ENCODE data around the gene COL2A1. TPM values are rescaled to one million over a fixed set of nuclear protein-coding genes. Genes with fewer than 3 reads are reported as not detected.

Gene COL2A1
- total and polyA plus RNA-seq, 4 donors = 321 TPM; not detected in 3

DNA sequence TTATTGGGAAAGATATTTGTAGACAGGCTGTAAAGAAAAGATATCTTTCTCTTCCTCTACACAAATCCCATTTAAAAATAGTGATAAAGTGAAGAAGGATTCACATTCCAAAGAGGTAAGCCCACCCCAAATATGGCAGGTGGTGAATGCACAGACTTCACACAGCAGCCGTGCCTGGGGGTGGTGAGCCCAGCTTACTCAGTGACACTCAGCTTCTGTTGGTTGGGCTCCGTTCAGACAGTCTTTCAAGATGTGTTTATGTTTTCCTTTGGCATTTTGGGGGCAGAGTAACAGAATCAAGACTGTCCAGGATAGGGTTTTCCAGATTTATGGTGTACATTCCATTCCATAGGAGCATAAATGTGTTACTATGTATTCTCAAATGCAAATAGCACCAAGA is 4.1 kb upstream of the COL2A1 start:
- no peak for TF ChIP-seq RAD21 (IDR thresholded peaks at IDR 0.05)
- no peak for TF ChIP-seq GABPA (IDR thresholded peaks at IDR 0.05 in 1 of 2, conservative IDR thresholded peaks at IDR 0.05 in 1 of 2)
- Histone ChIP-seq H3K27ac (ENCODE audit: low read depth in 1 of 2, low read length in 2 of 2) (no peak overlapping the region), H3K36me3 (ENCODE audit: control insufficient read depth in 4 of 4, insufficient read depth in 3 of 4, low read depth in 1 of 4, low read length in 3 of 4) (no peaks in the 10 kb centered on the region), H3K27me3 (ENCODE audit: control insufficient read depth in 4 of 4, insufficient read depth in 4 of 4, low read length in 3 of 4) (peaks cover 3 to 10% (median 5%) of the 10 kb centered on the region in 4 donors), H3K9me3 (ENCODE audit: control insufficient read depth in 4 of 4, low read length in 3 of 4) (no peaks in the 10 kb centered on the region), H3K4me3 (ENCODE audit: low read depth in 1 of 3, low read length in 3 of 3) (no peak overlapping the region), H3K4me1 (ENCODE audit: control insufficient read depth in 4 of 4, insufficient read depth in 4 of 4, low read length in 3 of 4) (peaks cover 5 to 18% (median 11%) of the 10 kb centered on the region in 4 donors), H3K9ac (ENCODE audit: low read depth in 1 of 2, low read length in 2 of 2) (no peak overlapping the region)
- DNase-seq (ENCODE audit: low spot score) = no peak
- 84% methylated on average over 2 of the region's 2 CpGs for WGBS

DNA sequence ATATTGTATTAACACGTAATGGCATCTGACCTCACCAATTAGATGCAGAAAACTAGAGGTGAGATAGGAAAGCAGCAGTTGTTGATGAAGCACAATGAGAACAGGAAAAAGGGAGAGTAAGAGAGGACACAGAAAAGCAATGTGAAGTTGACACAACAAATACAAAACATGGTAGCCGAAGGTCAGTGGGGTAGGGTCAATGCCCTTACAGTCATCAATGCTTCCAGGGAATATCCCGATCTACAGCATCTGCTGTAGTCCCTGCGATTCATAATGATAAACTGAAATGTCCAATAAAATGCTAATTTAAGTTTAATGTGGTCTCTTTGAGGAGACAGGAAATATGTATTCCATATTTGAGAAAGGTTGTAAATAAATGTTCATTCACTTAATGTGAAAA is 2.9 kb upstream of the COL2A1 start:
- Histone ChIP-seq H3K27ac (ENCODE audit: low read depth in 1 of 2, low read length in 2 of 2) (no peak overlapping the region), H3K9me3 (ENCODE audit: control insufficient read depth in 4 of 4, low read length in 3 of 4) (no peaks in the 10 kb centered on the region), H3K27me3 (ENCODE audit: control insufficient read depth in 4 of 4, insufficient read depth in 4 of 4, low read length in 3 of 4) (peaks cover 6 to 13% (median 8%) of the 10 kb centered on the region in 4 donors), H3K4me1 (ENCODE audit: control insufficient read depth in 4 of 4, insufficient read depth in 4 of 4, low read length in 3 of 4) (peaks cover 5 to 29% (median 18%) of the 10 kb centered on the region in 4 donors), H3K4me3 (ENCODE audit: low read depth in 1 of 3, low read length in 3 of 3) (no peak overlapping the region), H3K9ac (ENCODE audit: low read depth in 1 of 2, low read length in 2 of 2) (no peak overlapping the region), H3K36me3 (ENCODE audit: control insufficient read depth in 4 of 4, insufficient read depth in 3 of 4, low read depth in 1 of 4, low read length in 3 of 4) (no peaks in the 10 kb centered on the region)
- no peak for DNase-seq (ENCODE audit: low spot score)
- no peak for TF ChIP-seq NR2F2 (IDR thresholded peaks at IDR 0.05)
- no peak for TF ChIP-seq ZBTB33 (IDR thresholded peaks at IDR 0.05)
- no peak for TF ChIP-seq MAX (IDR thresholded peaks at IDR 0.05)
- no peak for TF ChIP-seq FOXA1 (IDR thresholded peaks at IDR 0.05)
- TF ChIP-seq RXRA (IDR thresholded peaks at IDR 0.05) = peak; percentile 68 to 89
- TF ChIP-seq GABPA (IDR thresholded peaks at IDR 0.05 in 1 of 2, conservative IDR thresholded peaks at IDR 0.05 in 1 of 2) = no peak
- no peak for TF ChIP-seq FOXA2 (IDR thresholded peaks at IDR 0.05)
- TF ChIP-seq, protein P1, sequence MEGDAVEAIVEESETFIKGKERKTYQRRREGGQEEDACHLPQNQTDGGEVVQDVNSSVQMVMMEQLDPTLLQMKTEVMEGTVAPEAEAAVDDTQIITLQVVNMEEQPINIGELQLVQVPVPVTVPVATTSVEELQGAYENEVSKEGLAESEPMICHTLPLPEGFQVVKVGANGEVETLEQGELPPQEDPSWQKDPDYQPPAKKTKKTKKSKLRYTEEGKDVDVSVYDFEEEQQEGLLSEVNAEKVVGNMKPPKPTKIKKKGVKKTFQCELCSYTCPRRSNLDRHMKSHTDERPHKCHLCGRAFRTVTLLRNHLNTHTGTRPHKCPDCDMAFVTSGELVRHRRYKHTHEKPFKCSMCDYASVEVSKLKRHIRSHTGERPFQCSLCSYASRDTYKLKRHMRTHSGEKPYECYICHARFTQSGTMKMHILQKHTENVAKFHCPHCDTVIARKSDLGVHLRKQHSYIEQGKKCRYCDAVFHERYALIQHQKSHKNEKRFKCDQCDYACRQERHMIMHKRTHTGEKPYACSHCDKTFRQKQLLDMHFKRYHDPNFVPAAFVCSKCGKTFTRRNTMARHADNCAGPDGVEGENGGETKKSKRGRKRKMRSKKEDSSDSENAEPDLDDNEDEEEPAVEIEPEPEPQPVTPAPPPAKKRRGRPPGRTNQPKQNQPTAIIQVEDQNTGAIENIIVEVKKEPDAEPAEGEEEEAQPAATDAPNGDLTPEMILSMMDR (IDR thresholded peaks at IDR 0.05; ENCODE audit: low read depth, low read length, missing input control) = no peak
- no peak for TF ChIP-seq HNF4A (conservative IDR thresholded peaks at IDR 0.05)
- 39% methylated on average over 4 of the region's 4 CpGs for WGBS

DNA sequence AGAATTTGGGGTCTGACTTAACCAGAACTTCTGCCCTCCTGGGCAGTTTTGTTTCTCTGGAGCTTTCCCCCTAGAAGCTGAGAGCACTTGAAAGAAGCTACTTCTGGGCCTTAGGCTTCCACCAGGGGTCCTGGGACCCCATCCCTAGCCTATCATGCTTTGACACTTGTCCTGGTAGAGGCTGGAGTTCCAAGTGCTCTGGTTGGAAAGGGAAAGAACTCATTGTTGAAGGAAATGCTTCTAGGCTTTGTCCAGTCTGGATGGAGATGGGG is 1.4 kb upstream of the COL2A1 start:
- no peak for DNase-seq (ENCODE audit: low spot score)
- Histone ChIP-seq H3K9ac (ENCODE audit: low read depth in 1 of 2, low read length in 2 of 2) (no peak overlapping the region), H3K9me3 (ENCODE audit: control insufficient read depth in 4 of 4, low read length in 3 of 4) (no peaks in the 10 kb centered on the region), H3K27me3 (ENCODE audit: control insufficient read depth in 4 of 4, insufficient read depth in 4 of 4, low read length in 3 of 4) (peaks cover 9 to 16% (median 10%) of the 10 kb centered on the region in 4 donors), H3K4me3 (ENCODE audit: low read depth in 1 of 3, low read length in 3 of 3) (no peak overlapping the region), H3K36me3 (ENCODE audit: control insufficient read depth in 4 of 4, insufficient read depth in 3 of 4, low read depth in 1 of 4, low read length in 3 of 4) (no peaks in the 10 kb centered on the region), H3K4me1 (ENCODE audit: control insufficient read depth in 4 of 4, insufficient read depth in 4 of 4, low read length in 3 of 4) (peaks cover 11 to 42% (median 28%) of the 10 kb centered on the region in 4 donors), H3K27ac (ENCODE audit: low read depth in 1 of 2, low read length in 2 of 2) (no peak overlapping the region)
- TF ChIP-seq GABPA (IDR thresholded peaks at IDR 0.05 in 1 of 2, conservative IDR thresholded peaks at IDR 0.05 in 1 of 2) (no peak), SP1 (IDR thresholded peaks at IDR 0.05) (no peak), MAX (IDR thresholded peaks at IDR 0.05) (no peak), TAF1 (conservative IDR thresholded peaks at IDR 0.05) (no peak), NR2F2 (IDR thresholded peaks at IDR 0.05) (no peak), FOXA2 (IDR thresholded peaks at IDR 0.05) (no peak), EGR1 (IDR thresholded peaks at IDR 0.05; ENCODE audit: low read depth in 2 of 2) (no peak), HNF4G (IDR thresholded peaks at IDR 0.05) (no peak), ATF3 (IDR thresholded peaks at IDR 0.05) (no peak), FOXA1 (IDR thresholded peaks at IDR 0.05) (no peak), RAD21 (IDR thresholded peaks at IDR 0.05) (no peak), RXRA (IDR thresholded peaks at IDR 0.05) (no peak), JUND (IDR thresholded peaks at IDR 0.05) (no peak)
- TF ChIP-seq, protein P2, sequence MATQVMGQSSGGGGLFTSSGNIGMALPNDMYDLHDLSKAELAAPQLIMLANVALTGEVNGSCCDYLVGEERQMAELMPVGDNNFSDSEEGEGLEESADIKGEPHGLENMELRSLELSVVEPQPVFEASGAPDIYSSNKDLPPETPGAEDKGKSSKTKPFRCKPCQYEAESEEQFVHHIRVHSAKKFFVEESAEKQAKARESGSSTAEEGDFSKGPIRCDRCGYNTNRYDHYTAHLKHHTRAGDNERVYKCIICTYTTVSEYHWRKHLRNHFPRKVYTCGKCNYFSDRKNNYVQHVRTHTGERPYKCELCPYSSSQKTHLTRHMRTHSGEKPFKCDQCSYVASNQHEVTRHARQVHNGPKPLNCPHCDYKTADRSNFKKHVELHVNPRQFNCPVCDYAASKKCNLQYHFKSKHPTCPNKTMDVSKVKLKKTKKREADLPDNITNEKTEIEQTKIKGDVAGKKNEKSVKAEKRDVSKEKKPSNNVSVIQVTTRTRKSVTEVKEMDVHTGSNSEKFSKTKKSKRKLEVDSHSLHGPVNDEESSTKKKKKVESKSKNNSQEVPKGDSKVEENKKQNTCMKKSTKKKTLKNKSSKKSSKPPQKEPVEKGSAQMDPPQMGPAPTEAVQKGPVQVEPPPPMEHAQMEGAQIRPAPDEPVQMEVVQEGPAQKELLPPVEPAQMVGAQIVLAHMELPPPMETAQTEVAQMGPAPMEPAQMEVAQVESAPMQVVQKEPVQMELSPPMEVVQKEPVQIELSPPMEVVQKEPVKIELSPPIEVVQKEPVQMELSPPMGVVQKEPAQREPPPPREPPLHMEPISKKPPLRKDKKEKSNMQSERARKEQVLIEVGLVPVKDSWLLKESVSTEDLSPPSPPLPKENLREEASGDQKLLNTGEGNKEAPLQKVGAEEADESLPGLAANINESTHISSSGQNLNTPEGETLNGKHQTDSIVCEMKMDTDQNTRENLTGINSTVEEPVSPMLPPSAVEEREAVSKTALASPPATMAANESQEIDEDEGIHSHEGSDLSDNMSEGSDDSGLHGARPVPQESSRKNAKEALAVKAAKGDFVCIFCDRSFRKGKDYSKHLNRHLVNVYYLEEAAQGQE (IDR thresholded peaks at IDR 0.05) = no peak
- TF ChIP-seq, protein P1 (IDR thresholded peaks at IDR 0.05; ENCODE audit: low read depth, low read length, missing input control) = no peak

Measured in liver (tissue), 9 donors.